Measurements from ENCODE around the gene TRIP11.

TRIP11 gene

DNA sequence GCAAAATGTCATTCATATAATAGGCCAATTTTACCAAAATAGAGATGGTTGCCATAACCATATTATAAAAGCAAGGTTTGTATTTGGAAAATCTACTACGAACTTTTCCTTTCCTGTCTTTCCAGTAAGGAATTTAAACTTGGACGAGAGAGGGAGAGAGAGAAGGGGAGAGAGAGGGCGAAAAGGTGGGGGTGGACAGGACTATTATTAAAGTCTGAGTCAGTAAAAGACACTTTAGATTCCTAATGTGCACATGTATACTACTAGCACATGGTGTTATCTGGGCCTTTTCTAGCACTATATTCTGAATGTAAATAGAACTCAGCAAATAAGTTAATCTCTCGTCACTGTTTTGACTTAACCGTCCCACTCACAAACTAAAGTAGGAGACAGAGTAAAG lies 62.0 kb downstream of the TRIP11 start:
- H3K9me2 ChIP-seq (ENCODE audit: low read depth, low read length) = no peaks in the 10 kb centered on the region
- no peak overlapping the region for H2AFZ ChIP-seq (ENCODE audit: low read length)
- no peaks in the 10 kb centered on the region for H3K27me3 ChIP-seq (ENCODE audit: insufficient read depth, low read length)
- no peaks in the 10 kb centered on the region for H3K79me2 ChIP-seq (ENCODE audit: insufficient read depth, low read length)
- H4K20me1 ChIP-seq (ENCODE audit: insufficient read depth, low read length) = no peaks in the 10 kb centered on the region
- H3K9me3 ChIP-seq (ENCODE audit: low read length) = no peaks in the 10 kb centered on the region
- H3K9ac ChIP-seq (ENCODE audit: low read length) = no peak overlapping the region
- no peak overlapping the region for H3K4me2 ChIP-seq (ENCODE audit: low read length)
- no peak overlapping the region for H3K27ac ChIP-seq (ENCODE audit: low read depth, low read length, poor library complexity, severe bottlenecking)
- H3K4me3 ChIP-seq (ENCODE audit: low read depth, low read length, poor library complexity, severe bottlenecking) = no peak overlapping the region
- H3K36me3 ChIP-seq (ENCODE audit: insufficient read depth, low read length) = peaks cover 51% of the 10 kb centered on the region
- TF ChIP-seq EZH2 (IDR thresholded peaks at IDR 0.05; ENCODE audit: borderline replicate concordance, low read length) = no peak
- TF ChIP-seq, protein P1, sequence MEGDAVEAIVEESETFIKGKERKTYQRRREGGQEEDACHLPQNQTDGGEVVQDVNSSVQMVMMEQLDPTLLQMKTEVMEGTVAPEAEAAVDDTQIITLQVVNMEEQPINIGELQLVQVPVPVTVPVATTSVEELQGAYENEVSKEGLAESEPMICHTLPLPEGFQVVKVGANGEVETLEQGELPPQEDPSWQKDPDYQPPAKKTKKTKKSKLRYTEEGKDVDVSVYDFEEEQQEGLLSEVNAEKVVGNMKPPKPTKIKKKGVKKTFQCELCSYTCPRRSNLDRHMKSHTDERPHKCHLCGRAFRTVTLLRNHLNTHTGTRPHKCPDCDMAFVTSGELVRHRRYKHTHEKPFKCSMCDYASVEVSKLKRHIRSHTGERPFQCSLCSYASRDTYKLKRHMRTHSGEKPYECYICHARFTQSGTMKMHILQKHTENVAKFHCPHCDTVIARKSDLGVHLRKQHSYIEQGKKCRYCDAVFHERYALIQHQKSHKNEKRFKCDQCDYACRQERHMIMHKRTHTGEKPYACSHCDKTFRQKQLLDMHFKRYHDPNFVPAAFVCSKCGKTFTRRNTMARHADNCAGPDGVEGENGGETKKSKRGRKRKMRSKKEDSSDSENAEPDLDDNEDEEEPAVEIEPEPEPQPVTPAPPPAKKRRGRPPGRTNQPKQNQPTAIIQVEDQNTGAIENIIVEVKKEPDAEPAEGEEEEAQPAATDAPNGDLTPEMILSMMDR (IDR thresholded peaks at IDR 0.05; ENCODE audit: low read length) = no peak
- H3K4me1 ChIP-seq (ENCODE audit: insufficient read depth, low read length, severe bottlenecking) = no peaks in the 10 kb centered on the region
- H3F3A ChIP-seq (ENCODE audit: insufficient read depth, low read length) = no peaks in the 10 kb centered on the region; the same call in 1 of the 2 replicates

DNA sequence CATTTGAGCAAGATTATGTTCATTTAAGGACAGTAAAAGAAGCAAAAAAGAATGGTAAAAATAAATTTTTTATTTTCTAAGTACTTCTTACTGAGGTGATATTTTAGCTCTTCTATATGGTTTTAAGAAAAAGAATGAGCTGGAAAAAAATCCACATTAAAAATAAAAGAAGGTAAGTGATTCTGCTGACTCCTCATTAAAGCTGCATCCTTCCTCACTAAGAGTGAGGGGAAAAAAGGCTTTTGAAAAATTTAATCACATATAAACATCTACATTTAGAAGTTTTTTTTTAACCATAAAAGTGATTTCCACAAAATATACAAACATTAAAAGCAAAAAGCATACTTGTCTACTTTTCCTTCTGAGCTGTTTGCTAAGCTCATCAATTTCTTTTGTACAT lies 64.1 kb downstream of the TRIP11 start:
- TF ChIP-seq, protein P1 (IDR thresholded peaks at IDR 0.05; ENCODE audit: low read length) = no peak
- no peak for TF ChIP-seq EZH2 (IDR thresholded peaks at IDR 0.05; ENCODE audit: borderline replicate concordance, low read length)
- Histone ChIP-seq H3F3A (ENCODE audit: insufficient read depth, low read length) (no peaks in the 10 kb centered on the region; the same call in 1 of the 2 replicates), H3K27me3 (ENCODE audit: insufficient read depth, low read length) (no peaks in the 10 kb centered on the region), H3K36me3 (ENCODE audit: insufficient read depth, low read length) (peaks cover 64% of the 10 kb centered on the region), H3K4me3 (ENCODE audit: low read depth, low read length, poor library complexity, severe bottlenecking) (no peak overlapping the region), H3K79me2 (ENCODE audit: insufficient read depth, low read length) (no peaks in the 10 kb centered on the region), H3K27ac (ENCODE audit: low read depth, low read length, poor library complexity, severe bottlenecking) (no peak overlapping the region), H3K9ac (ENCODE audit: low read length) (no peak overlapping the region), H3K9me3 (ENCODE audit: low read length) (no peaks in the 10 kb centered on the region), H3K9me2 (ENCODE audit: low read depth, low read length) (no peaks in the 10 kb centered on the region), H3K4me2 (ENCODE audit: low read length) (no peak overlapping the region), H2AFZ (ENCODE audit: low read length) (no peak overlapping the region), H3K4me1 (ENCODE audit: insufficient read depth, low read length, severe bottlenecking) (no peaks in the 10 kb centered on the region), H4K20me1 (ENCODE audit: insufficient read depth, low read length) (no peaks in the 10 kb centered on the region)

DNA sequence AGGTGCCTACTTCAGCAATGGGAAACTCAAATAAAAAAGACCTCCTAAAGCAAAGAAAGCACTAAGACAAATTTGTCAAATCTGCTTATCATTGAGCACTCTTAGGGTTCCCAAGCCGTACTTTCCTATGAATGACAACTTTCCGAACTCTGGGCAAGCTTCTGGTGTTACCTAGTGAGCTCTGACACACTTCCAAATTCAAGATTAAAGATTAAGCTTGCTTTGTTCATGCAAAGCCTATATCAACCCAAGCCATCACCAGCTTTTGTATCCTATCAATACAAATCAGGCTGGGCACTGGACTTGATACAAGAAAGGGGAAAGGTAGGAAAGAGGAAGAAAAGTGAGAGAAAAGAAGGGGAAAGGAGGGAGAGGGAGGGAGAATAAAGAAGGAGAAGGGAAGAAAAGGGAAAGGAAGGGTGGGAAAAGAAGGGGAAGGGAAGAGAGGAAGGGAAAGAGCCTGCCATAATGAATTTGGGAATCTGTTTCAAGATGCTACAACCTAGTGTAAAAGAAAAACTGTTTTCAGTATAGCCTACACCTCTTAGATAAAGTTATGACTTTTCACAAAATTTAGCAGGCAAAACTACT lies 68.6 kb downstream of the TRIP11 start:
- H3K9me2 ChIP-seq (ENCODE audit: low read depth, low read length) = no peaks in the 10 kb centered on the region
- H3K4me1 ChIP-seq (ENCODE audit: insufficient read depth, low read length, severe bottlenecking) = peaks cover 7% of the 10 kb centered on the region
- H3K9ac ChIP-seq (ENCODE audit: low read length) = no peak overlapping the region
- no peak overlapping the region for H3K4me2 ChIP-seq (ENCODE audit: low read length)
- no peaks in the 10 kb centered on the region for H3K79me2 ChIP-seq (ENCODE audit: insufficient read depth, low read length)
- no peak overlapping the region for H3K27ac ChIP-seq (ENCODE audit: low read depth, low read length, poor library complexity, severe bottlenecking)
- H3K36me3 ChIP-seq (ENCODE audit: insufficient read depth, low read length) = peaks cover 70% of the 10 kb centered on the region
- H3F3A ChIP-seq (ENCODE audit: insufficient read depth, low read length) = no peaks in the 10 kb centered on the region; the same call in 1 of the 2 replicates
- no peaks in the 10 kb centered on the region for H4K20me1 ChIP-seq (ENCODE audit: insufficient read depth, low read length)
- H3K9me3 ChIP-seq (ENCODE audit: low read length) = no peaks in the 10 kb centered on the region
- H3K4me3 ChIP-seq (ENCODE audit: low read depth, low read length, poor library complexity, severe bottlenecking) = no peak overlapping the region
- TF ChIP-seq, protein P1 (IDR thresholded peaks at IDR 0.05; ENCODE audit: low read length) = no peak
- TF ChIP-seq EZH2 (IDR thresholded peaks at IDR 0.05; ENCODE audit: borderline replicate concordance, low read length) = no peak
- no peak overlapping the region for H2AFZ ChIP-seq (ENCODE audit: low read length)
- no peaks in the 10 kb centered on the region for H3K27me3 ChIP-seq (ENCODE audit: insufficient read depth, low read length)
